Body of pancreas (tissue), 4 donors: Measurements from ENCODE around the gene HSD17B4. TPM values are rescaled to one million over a fixed set of nuclear protein-coding genes. Genes with fewer than 3 reads are reported as not detected.
"Not testable (repeated sequence)": the region's sequence is repeated elsewhere in the genome, so short reads cannot be mapped to it uniquely, and the experiment has no call there.

Experiments used
- ATAC-seq: fragments of 150-250 bp; one replicate; pipeline ENCODE4 v1.9.1; 2016
- DNase-seq, 4 donors: peaks; one replicate each; pipeline ENCODE4 v3.0.0-alpha.2; 2019
- H3K27ac ChIP-seq, 4 donors: fragments of 200-600 bp; sonication (generic); 1 replicate in 3 of 4; 2 replicates in 1 of 4; pipeline versions ENCODE4 v1.5.1 to v1.6.1; 2016 to 2019; ENCODE audit warnings: mild to moderate bottlenecking in 1 of 4, mixed read lengths in 1 of 4, moderate library complexity in 1 of 4
- H3K27me3 ChIP-seq, 2 donors: fragments of 200-600 bp; sonication (generic); one replicate each; pipeline ENCODE4 v1.6.0; 2016; ENCODE audit warnings: mild to moderate bottlenecking in 1 of 2
- H3K36me3 ChIP-seq, 2 donors: fragments of 200-600 bp; sonication (generic); replicated peaks in 1 of 2; 2 replicates each; pipeline ENCODE4 v1.5.1; 2016; ENCODE audit warnings: low read depth in 2 of 2; ENCODE audit not compliant: insufficient read depth in 1 of 2
- H3K4me1 ChIP-seq: fragments of 200-600 bp; sonication (generic); one replicate; pipeline ENCODE4 v1.6.0; 2016
- H3K4me3 ChIP-seq, 2 donors: fragments of 200-600 bp; sonication (generic); 1 replicate in 1 of 2; 2 replicates in 1 of 2; pipeline ENCODE4 v1.5.1; 2016 to 2019
- H3K9me3 ChIP-seq, 3 donors: fragments of 200-600 bp; sonication (generic); 1 replicate in 2 of 3; 2 replicates in 1 of 3; pipeline ENCODE4 v1.5.1; 2016
- POLR2A ChIP-seq, 3 donors: fragments of 450-650 bp; IDR thresholded peaks; one replicate each; pipeline ENCODE4 v1.6.1; 2016; ENCODE audit warnings: antibody characterized with exemption in 3 of 3, mild to moderate bottlenecking in 2 of 3
- WGBS, 2 donors: methylation state at CpG; one replicate each; pipeline ENCODE4 v1.1.5; 2017; 5-methylcytosine and 5-hydroxymethylcytosine counted together
- intact Hi-C: fragments of 100-400 bp; cut with DNase I; formaldehyde crosslinking; loops from one replicate; pipeline ENCODE4 v1.15.1; 2023
- total RNA-seq, 2 donors: library from RNA; depleted of rRNA; stranded (reverse); fragments of >200 nt; gene quantifications; one replicate each; pipeline ENCODE4 v1.1.0, GENCODE V29; 2016
- TF ChIP-seq, protein P1 (sequence below), 7 experiments: fragments of 450-650 bp in 4 of 7; fragments of 200-600 bp in 3 of 7; sonication (generic) in 3 of 7; IDR thresholded peaks; one replicate each; pipeline ENCODE4 v1.5.1; 2016 to 2019; ENCODE audit warnings: antibody characterized with exemption in 7 of 7

HSD17B4 gene
- total RNA-seq, 2 donors from 2014 or later, result 97.2 to 98.6 TPM

DNA sequence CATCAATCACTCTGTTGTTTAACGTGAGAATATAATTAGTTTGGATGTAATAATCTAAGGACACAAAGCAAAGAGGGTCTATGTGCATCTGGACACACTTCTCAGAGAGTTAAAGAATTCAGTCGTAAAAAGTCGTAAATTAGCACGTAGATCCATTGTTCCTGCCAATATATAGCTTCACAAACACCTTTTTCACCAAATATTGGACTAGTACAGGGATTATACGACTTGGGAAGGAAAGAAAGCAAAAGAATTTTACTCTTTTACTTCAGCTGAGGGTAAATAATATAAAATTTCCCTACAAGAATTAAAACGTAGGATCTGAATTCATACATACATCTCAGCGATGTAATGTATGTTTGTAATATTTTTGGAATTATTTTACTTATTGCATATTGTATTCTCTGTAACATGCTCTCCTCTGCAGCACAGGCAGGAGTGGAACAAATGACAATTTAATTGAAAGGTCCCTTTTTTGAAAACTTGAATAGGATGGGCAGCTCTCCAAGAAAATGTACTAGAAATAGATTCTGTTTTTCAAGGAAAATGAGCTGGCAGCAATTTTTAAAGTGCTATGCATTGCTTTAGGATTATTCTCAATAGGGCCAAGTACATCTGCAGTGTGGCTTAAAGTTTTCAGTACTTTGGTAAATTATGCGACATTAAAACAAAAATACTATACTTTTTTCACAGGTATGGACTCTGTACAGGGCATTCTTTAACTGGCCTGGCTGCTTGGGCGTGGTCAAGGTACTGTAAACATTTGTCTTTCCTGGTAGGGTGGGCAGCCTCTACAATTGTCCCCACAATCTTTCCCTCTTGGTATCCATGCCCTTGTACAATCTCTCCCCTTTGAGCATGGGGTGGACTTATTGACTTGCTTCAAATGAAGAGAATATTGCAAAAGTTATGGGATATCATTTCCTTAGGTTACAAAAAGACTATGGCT is 39.7 kb upstream of the HSD17B4 start:
- 27 to 28% methylated on average over 9 of the region's 9 CpGs for WGBS, 2 donors
- Histone ChIP-seq H3K27me3 (no peaks in the 10 kb centered on the region), H3K4me1 (peaks cover 8% of the 10 kb centered on the region), H3K27ac (peak overlapping the region in 1 of 4 donors; percentile 61), H3K4me3 (no peak overlapping the region), H3K9me3 (no peaks in the 10 kb centered on the region), H3K36me3 (no peaks in the 10 kb centered on the region)
- no peak for ATAC-seq
- intact Hi-C loops, result no loop called here
- TF ChIP-seq, protein P1, sequence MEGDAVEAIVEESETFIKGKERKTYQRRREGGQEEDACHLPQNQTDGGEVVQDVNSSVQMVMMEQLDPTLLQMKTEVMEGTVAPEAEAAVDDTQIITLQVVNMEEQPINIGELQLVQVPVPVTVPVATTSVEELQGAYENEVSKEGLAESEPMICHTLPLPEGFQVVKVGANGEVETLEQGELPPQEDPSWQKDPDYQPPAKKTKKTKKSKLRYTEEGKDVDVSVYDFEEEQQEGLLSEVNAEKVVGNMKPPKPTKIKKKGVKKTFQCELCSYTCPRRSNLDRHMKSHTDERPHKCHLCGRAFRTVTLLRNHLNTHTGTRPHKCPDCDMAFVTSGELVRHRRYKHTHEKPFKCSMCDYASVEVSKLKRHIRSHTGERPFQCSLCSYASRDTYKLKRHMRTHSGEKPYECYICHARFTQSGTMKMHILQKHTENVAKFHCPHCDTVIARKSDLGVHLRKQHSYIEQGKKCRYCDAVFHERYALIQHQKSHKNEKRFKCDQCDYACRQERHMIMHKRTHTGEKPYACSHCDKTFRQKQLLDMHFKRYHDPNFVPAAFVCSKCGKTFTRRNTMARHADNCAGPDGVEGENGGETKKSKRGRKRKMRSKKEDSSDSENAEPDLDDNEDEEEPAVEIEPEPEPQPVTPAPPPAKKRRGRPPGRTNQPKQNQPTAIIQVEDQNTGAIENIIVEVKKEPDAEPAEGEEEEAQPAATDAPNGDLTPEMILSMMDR (IDR thresholded peaks at IDR 0.05), result peak in 1 of 7 experiments; percentile 2
- no peak for TF ChIP-seq POLR2A (IDR thresholded peaks at IDR 0.05)
- no peak for DNase-seq

DNA sequence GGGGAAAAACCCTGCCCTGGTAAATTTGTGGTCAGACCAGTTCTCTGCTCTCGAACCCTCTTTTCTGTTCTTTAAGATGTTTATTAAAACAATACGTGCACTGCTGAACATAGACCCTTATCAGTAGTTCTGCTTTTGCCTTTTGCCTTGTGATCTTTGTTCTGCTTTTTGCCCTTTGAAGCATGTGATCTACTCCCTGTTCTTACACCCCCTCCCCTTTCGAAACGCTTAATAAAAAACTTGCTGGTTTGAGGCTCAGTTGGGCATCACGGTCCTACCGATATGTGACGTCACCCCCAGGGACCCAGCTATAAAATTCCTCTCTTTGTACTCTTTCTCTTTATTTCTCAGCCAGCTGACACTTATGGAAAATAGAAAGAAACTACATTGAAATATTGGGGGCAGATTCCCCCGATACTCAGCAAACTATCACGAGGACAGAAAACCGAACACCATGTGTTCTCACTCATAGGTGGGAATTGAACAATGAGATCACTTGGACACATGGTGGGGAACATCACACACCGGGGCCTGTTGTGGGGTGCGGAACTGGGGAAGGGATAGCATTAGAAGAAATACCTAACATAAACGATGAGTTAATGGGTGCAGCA is 38.1 kb upstream of the HSD17B4 start:
- ATAC-seq, H3K27ac ChIP-seq, H3K36me3 ChIP-seq, H3K4me1 ChIP-seq, H3K9me3 ChIP-seq, intact Hi-C loops, H3K27me3 ChIP-seq, H3K4me3 ChIP-seq: not testable (repeated sequence)
- DNase-seq, result peak in 1 of 4 donors; percentile 32
- WGBS, 2 donors, result 74 to 76% methylated on average over 13 of the region's 13 CpGs

DNA sequence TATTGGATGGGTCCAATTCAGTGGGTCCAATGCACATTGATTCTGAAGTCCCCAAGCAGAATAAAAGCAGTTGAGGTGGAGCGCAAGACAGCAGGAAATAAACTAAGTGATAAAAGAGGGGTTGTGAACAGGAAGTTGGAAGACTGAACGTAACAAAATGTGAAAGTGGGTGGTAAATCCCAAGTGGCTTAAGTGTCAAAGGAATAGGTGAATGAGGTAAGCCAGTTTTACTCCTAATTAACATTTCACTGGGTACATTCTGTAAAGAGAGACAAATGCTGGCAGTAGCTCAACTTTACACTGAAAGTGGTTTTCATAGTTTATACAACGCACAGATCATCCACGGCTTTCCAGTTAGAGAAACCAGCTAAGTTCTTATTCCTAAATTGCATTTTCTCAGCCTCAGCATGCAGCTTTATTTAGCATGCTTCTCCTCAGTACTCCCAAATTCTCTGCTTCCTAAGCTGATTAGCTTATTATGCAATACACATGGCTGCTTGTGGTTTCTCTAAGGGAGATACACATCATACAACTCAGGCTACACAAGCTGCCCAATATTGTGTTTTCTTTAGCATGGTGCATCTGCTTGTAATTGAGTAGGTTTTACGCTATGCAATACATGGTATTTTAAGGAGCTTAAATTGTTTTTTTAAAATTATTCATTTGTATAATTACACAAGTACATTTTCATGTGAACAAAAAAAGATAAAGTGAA is 34.2 kb upstream of the HSD17B4 start:
- ATAC-seq (no peak), DNase-seq (no peak)
- Histone ChIP-seq H3K4me1 (no peaks in the 10 kb centered on the region), H3K36me3 (no peaks in the 10 kb centered on the region), H3K27me3 (no peaks in the 10 kb centered on the region), H3K9me3 (no peaks in the 10 kb centered on the region), H3K27ac (no peak overlapping the region), H3K4me3 (no peak overlapping the region)
- no peak for TF ChIP-seq POLR2A (IDR thresholded peaks at IDR 0.05)
- TF ChIP-seq, protein P1 (IDR thresholded peaks at IDR 0.05), result no peak
- intact Hi-C loops, result no loop called here
- 73% methylated on average over 5 of the region's 5 CpGs for WGBS, 2 donors

DNA sequence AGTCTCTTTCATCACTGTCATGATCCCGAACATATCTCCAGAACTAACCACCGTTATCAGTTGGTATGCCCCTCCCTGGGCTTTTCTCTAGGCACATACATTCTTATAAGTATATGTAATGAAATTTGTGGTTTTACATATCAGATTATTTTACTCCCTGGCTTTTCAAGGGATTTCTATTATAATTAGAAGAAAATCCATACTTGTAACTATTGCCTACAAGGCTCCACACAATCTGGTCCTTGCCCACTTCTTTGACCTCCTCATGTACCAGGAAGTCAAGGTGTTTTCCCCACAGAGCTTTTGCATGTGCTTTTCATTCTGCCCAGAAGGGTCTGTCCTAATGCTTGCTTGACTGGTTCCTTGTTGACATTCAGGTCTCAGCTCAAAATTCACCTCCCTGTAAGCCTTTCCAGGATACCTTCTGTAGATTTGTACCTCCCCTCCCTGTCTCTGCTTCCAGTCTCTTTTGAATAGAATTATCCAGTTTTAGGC is 33.6 kb upstream of the HSD17B4 start:
- H3K9me3 ChIP-seq, result no peaks in the 10 kb centered on the region
- H3K4me3 ChIP-seq, result no peak overlapping the region
- no peaks in the 10 kb centered on the region for H3K36me3 ChIP-seq
- no peaks in the 10 kb centered on the region for H3K27me3 ChIP-seq
- intact Hi-C loops, result no loop called here
- DNase-seq (peak in 1 of 4 donors; percentile 23), ATAC-seq (no peak)
- no peak overlapping the region for H3K27ac ChIP-seq
- no peaks in the 10 kb centered on the region for H3K4me1 ChIP-seq
- no peak for TF ChIP-seq POLR2A (IDR thresholded peaks at IDR 0.05)
- TF ChIP-seq, protein P1 (IDR thresholded peaks at IDR 0.05), result no peak
- 25 to 36% methylated on average over 2 of the region's 2 CpGs for WGBS, 2 donors

DNA sequence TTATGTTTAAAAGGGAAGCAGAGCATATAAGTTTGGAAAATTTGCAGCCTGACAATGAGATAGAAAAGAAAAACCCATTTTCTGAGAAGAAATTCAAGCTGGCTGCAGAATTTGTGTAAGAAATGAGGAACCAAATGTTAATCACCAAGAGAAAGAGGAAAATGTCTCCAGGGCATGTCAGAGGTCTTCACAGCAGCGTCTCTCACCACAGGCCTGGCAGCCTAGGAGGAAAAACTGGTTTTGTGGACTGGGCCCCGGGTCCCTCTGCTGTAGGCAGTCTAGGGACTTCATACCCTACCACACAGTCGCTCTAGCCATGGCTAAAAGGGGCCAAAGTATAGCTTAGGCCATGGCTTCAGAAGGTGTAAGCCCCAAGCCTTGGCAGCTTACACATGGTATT is 32.1 kb upstream of the HSD17B4 start:
- TF ChIP-seq, protein P1 (IDR thresholded peaks at IDR 0.05), result no peak
- TF ChIP-seq POLR2A (IDR thresholded peaks at IDR 0.05), result no peak
- peak in 1 of 4 donors; percentile 8 for DNase-seq
- no peaks in the 10 kb centered on the region for H3K4me1 ChIP-seq

More for the DNA sequence above, 32.1 kb upstream of the HSD17B4 start:
- H3K36me3 ChIP-seq, result no peaks in the 10 kb centered on the region
- no peak overlapping the region for H3K27ac ChIP-seq
- H3K4me3 ChIP-seq, result no peak overlapping the region
- 54 to 58% methylated on average over 3 of the region's 3 CpGs for WGBS, 2 donors
- ATAC-seq, result no peak
- intact Hi-C loops, result no loop called here
- H3K27me3 ChIP-seq, result no peaks in the 10 kb centered on the region
- no peaks in the 10 kb centered on the region for H3K9me3 ChIP-seq
